Measurements from ENCODE around the gene DLG2.

GRCh38 chr11:83661491-83662350, 1965.4 kb downstream of the DLG2 start:
- TF ChIP-seq POLR2A (IDR thresholded peaks at IDR 0.05) (no peak), CTCF (IDR thresholded peaks at IDR 0.05) (no peak), EP300 (IDR thresholded peaks at IDR 0.05) (no peak), POLR2AphosphoS5 (IDR thresholded peaks at IDR 0.05) (no peak)
